Measurements from ENCODE around the gene CES1.
"Not testable (repeated sequence)": the region's sequence is repeated elsewhere in the genome, so short reads cannot be mapped to it uniquely, and the experiment has no call there.

Gene CES1

GRCh38 chr16:55753145-55753631 is 79.7 kb downstream of the CES1 start:
- H4K12ac ChIP-seq (ENCODE audit: low read depth, low read length); DNase-seq; H4K8ac ChIP-seq (ENCODE audit: low read depth, low read length); H3K4me2 ChIP-seq (ENCODE audit: low read length); H2AFZ ChIP-seq (ENCODE audit: insufficient read depth, low read length, poor library complexity); H2BK120ac ChIP-seq (ENCODE audit: insufficient read depth, low read length, poor library complexity); H3K79me1 ChIP-seq (ENCODE audit: low read length); H3K23ac ChIP-seq (ENCODE audit: low read length); H3K14ac ChIP-seq (ENCODE audit: low read length); H3K4me3 ChIP-seq (ENCODE audit: low read depth, low read length); H3K9ac ChIP-seq (ENCODE audit: low read length); H3K27ac ChIP-seq (ENCODE audit: low read depth, low read length); H2AK5ac ChIP-seq (ENCODE audit: low read length); H3K79me2 ChIP-seq (ENCODE audit: control insufficient read depth, insufficient read depth, low read length, poor library complexity); H2BK12ac ChIP-seq (ENCODE audit: low read length); H3K4ac ChIP-seq (ENCODE audit: low read depth, low read length); H3K18ac ChIP-seq (ENCODE audit: low read length); H3K36me3 ChIP-seq (ENCODE audit: control insufficient read depth in 1 of 2, insufficient read depth in 2 of 2, low read length in 2 of 2); H3K27me3 ChIP-seq (ENCODE audit: insufficient read depth, low read length); H3K4me1 ChIP-seq (ENCODE audit: control insufficient read depth in 1 of 2, insufficient read depth in 2 of 2, low read length in 2 of 2); H2BK5ac ChIP-seq (ENCODE audit: low read depth, low read length, poor library complexity); H3K9me3 ChIP-seq (ENCODE audit: insufficient read depth, low read depth, low read length); H4K91ac ChIP-seq (ENCODE audit: low read depth, low read length): not testable (repeated sequence)
- no CpG with 5 or more reads among the region's 4 CpGs for WGBS (ENCODE audit: extremely low coverage, insufficient coverage, insufficient read length)
